Measurements from ENCODE around the gene WFS1.

WFS1 gene

GRCh38 chr4:6342530-6343293 is 73.1 kb downstream of the WFS1 start:
- peak; percentile 8 for DNase-seq

GRCh38 chr4:6343939-6344408 is 74.3 kb downstream of the WFS1 start:
- DNase-seq: peak; percentile 42

- DNase-seq: no peak
These were observed 75.6 kb downstream of the WFS1 start for GRCh38 chr4:6345096-6345830.

GRCh38 chr4:6345866-6346265 is 76.2 kb downstream of the WFS1 start:
- no peak for DNase-seq

GRCh38 chr4:6346373-6347110 is 76.9 kb downstream of the WFS1 start:
- DNase-seq: no peak

- DNase-seq: no peak
These were observed 77.9 kb downstream of the WFS1 start for GRCh38 chr4:6347511-6348045.

- DNase-seq: no peak
These were observed 78.8 kb downstream of the WFS1 start for GRCh38 chr4:6348408-6348807.

GRCh38 chr4:6349896-6350603 is 80.4 kb downstream of the WFS1 start:
- no peak for DNase-seq

GRCh38 chr4:6350646-6351045 is 81.0 kb downstream of the WFS1 start:
- DNase-seq: no peak

- no peak for DNase-seq
These were observed 81.8 kb downstream of the WFS1 start for GRCh38 chr4:6351246-6352000.

GRCh38 chr4:6352031-6352692 is 82.5 kb downstream of the WFS1 start:
- DNase-seq: no peak

All from fibroblast of skin of back (primary cell).